Osteoblast (primary cell): ENCODE measurements around the gene MRPS18B. TPM values are rescaled to one million over a fixed set of nuclear protein-coding genes. Genes with fewer than 3 reads are reported as not detected.

Source experiments
- DNase-seq: peaks from one replicate; pipeline ENCODE4 v3.0.0; 2011; ENCODE audit warnings: low spot score, mixed read lengths; ENCODE audit not compliant: insufficient read length; ENCODE audit errors: missing footprints
- H2AFZ ChIP-seq: 2 replicates; pipeline ENCODE4 v1.6.0; 2011; ENCODE audit warnings: mild to moderate bottlenecking, low read length
- H3K27ac ChIP-seq: 2 replicates; pipeline ENCODE4 v1.5.1; 2011; ENCODE audit warnings: mild to moderate bottlenecking, low read depth, low read length, moderate library complexity
- H3K27me3 ChIP-seq: 2 replicates; pipeline ENCODE4 v1.6.0; 2012; ENCODE audit warnings: mild to moderate bottlenecking, control low read depth, inconsistent platforms, low read length, moderate library complexity; ENCODE audit not compliant: insufficient read depth
- H3K36me3 ChIP-seq: 2 replicates; pipeline ENCODE4 v1.5.1; 2011; ENCODE audit warnings: mild to moderate bottlenecking, low read length, control low read depth, moderate library complexity; ENCODE audit not compliant: insufficient read depth
- H3K4me1 ChIP-seq: 2 replicates; pipeline ENCODE4 v1.5.1; 2011; ENCODE audit warnings: mild to moderate bottlenecking, low read length, control low read depth, moderate library complexity; ENCODE audit not compliant: insufficient read depth
- H3K4me2 ChIP-seq: 2 replicates; pipeline ENCODE4 v1.6.0; 2011; ENCODE audit warnings: mild to moderate bottlenecking, low read length; ENCODE audit not compliant: insufficient read depth
- H3K4me3 ChIP-seq: fragments of 200-600 bp; sonication (generic); 3 replicates; pipeline ENCODE4 v1.5.1; 2012; ENCODE audit warnings: mild to moderate bottlenecking, low read length, inconsistent platforms; ENCODE audit not compliant: insufficient read depth
- H3K79me2 ChIP-seq: 2 replicates; pipeline ENCODE4 v1.6.0; 2012; ENCODE audit warnings: mild to moderate bottlenecking, low read length, control low read depth, inconsistent platforms; ENCODE audit not compliant: insufficient read depth
- H3K9me3 ChIP-seq: 2 replicates; pipeline ENCODE4 v1.5.1; 2011; ENCODE audit warnings: low read depth, low read length, control low read depth
- H4K20me1 ChIP-seq: 2 replicates; pipeline ENCODE4 v1.6.0; 2012; ENCODE audit warnings: mild to moderate bottlenecking, low read length, control low read depth; ENCODE audit not compliant: insufficient read depth
- CTCF ChIP-seq: IDR thresholded peaks from 2 replicates; pipeline ENCODE4 v1.5.1; 2011; ENCODE audit warnings: mild to moderate bottlenecking, low read depth, low read length, moderate library complexity; ENCODE audit errors: extremely low read depth
- small RNA-seq: library from RNA; depleted of rRNA; stranded (forward); fragments of <200 nt; gene quantifications from one replicate; pipeline ENCODE3, GENCODE V24; 2012
- total RNA-seq: library from RNA; depleted of rRNA; stranded (reverse); fragments of >200 nt; gene quantifications from 2 replicates; pipeline ENCODE4 v1.2.3, GENCODE V29; 2012

Gene MRPS18B
- total RNA-seq, 1 donor = 67.3 TPM

- H3K4me1 ChIP-seq = peaks cover 10% of the 10 kb centered on the region
- peak; percentile 24 for TF ChIP-seq CTCF
- no peaks in the 10 kb centered on the region for H3K27me3 ChIP-seq
- H3K79me2 ChIP-seq = peaks cover 33% of the 10 kb centered on the region
- no peaks in the 10 kb centered on the region for H3K9me3 ChIP-seq
- peaks cover 14% of the 10 kb centered on the region for H4K20me1 ChIP-seq
- peaks cover 35% of the 10 kb centered on the region for H3K36me3 ChIP-seq
- no peak overlapping the region for H3K27ac ChIP-seq
- no peak overlapping the region for H3K4me2 ChIP-seq
- H2AFZ ChIP-seq = no peak overlapping the region
- peak; percentile 62 for DNase-seq
- H3K4me3 ChIP-seq = no peak overlapping the region
These were observed 53.3 kb downstream of the MRPS18B start for GRCh38 chr6:30670760-30671527.

- Histone ChIP-seq H3K4me1 (peaks cover 10% of the 10 kb centered on the region), H3K27ac (peak within 1 kb of the TSS; percentile 70), H3K36me3 (peaks cover 37% of the 10 kb centered on the region), H3K79me2 (peaks cover 43% of the 10 kb centered on the region), H3K9me3 (no peaks in the 10 kb centered on the region), H2AFZ (peak within 1 kb of the TSS; percentile 83), H3K4me3 (peak within 1 kb of the TSS; percentile 92), H3K27me3 (no peaks in the 10 kb centered on the region), H4K20me1 (peaks cover 22% of the 10 kb centered on the region), H3K4me2 (peak within 1 kb of the TSS; percentile 93)
- peak; percentile 95 for DNase-seq
- TF ChIP-seq CTCF = peak; percentile 99
These were observed 55.0 kb downstream of the MRPS18B start, which contains the start of gene DHX16 for GRCh38 chr6:30672445-30673253. TSS of gene DHX16 (minus strand) at chr6:30673006. CDS start at chr6:30672841, 165 bp downstream.

Small RNA genes within 50 kb of the gene (small RNA-seq; reads per million reads assigned to genes)
- 0.30 reads per million for gene MIR877

Other genes starting within 250 kb of the MRPS18B start
- 320 and 343 TPM in 2 replicates for gene HLA-E, start 128.3 kb upstream of the MRPS18B start, total RNA-seq
- gene GNL1, start 61.4 kb upstream of the MRPS18B start, total RNA-seq = 56.5 and 64.8 TPM in 2 replicates
- 6.8 and 7.2 TPM in 2 replicates for gene PRR3, start 60.5 kb upstream of the MRPS18B start, total RNA-seq
- 37.3 and 37.4 TPM in 2 replicates for gene ABCF1, start 46.4 kb upstream of the MRPS18B start, total RNA-seq
- gene PPP1R10, start 597 bp upstream of the MRPS18B start, total RNA-seq = 29.0 and 37.4 TPM in 2 replicates
- gene ATAT1, start 9.0 kb downstream of the MRPS18B start, total RNA-seq = 4.4 and 4.7 TPM in 2 replicates
- 4.7 and 6.2 TPM in 2 replicates for gene C6orf136, start 29.3 kb downstream of the MRPS18B start, total RNA-seq
- gene DHX16, start 55.2 kb downstream of the MRPS18B start, total RNA-seq = 25.6 and 26.1 TPM in 2 replicates
- gene PPP1R18, start 68.8 kb downstream of the MRPS18B start, total RNA-seq = 62.6 and 63.9 TPM in 2 replicates
- gene NRM, start 73.1 kb downstream of the MRPS18B start, total RNA-seq = 2.9 and 3.3 TPM in 2 replicates
- 5.1 and 5.3 TPM in 2 replicates for gene MDC1, start 99.4 kb downstream of the MRPS18B start, total RNA-seq
- gene TUBB, start 102.5 kb downstream of the MRPS18B start, total RNA-seq = 509 and 605 TPM in 2 replicates
- 101 and 114 TPM in 2 replicates for gene FLOT1, start 124.8 kb downstream of the MRPS18B start, total RNA-seq
- gene IER3, start 126.7 kb downstream of the MRPS18B start, total RNA-seq = 29.5 and 54.6 TPM in 2 replicates